Mesendoderm (in vitro differentiated cells): ENCODE data around the gene UNC119B.

ENCODE experiments used
- DNase-seq: peaks from one replicate; pipeline ENCODE4 v3.0.0; 2013
- H2AK5ac ChIP-seq: 2 replicates; pipeline ENCODE4 v1.6.1; 2013; ENCODE audit warnings: low read length, inconsistent platforms
- H2BK120ac ChIP-seq: 2 replicates; pipeline ENCODE4 v1.6.1; 2013; ENCODE audit warnings: low read depth, mild to moderate bottlenecking, low read length, moderate library complexity, mixed read lengths
- H2BK15ac ChIP-seq: replicated peaks from 2 replicates; pipeline ENCODE4 v1.6.1; 2013; ENCODE audit warnings: low read depth, mild to moderate bottlenecking, moderate library complexity
- H2BK5ac ChIP-seq: 2 replicates; pipeline ENCODE4 v1.6.1; 2013; ENCODE audit warnings: low read length, inconsistent platforms
- H3K18ac ChIP-seq: 2 replicates; pipeline ENCODE4 v1.6.1; 2013; ENCODE audit warnings: mild to moderate bottlenecking, low read length, mixed read lengths
- H3K23ac ChIP-seq: one replicate; pipeline ENCODE4 v1.6.1; 2013; ENCODE audit warnings: low read length
- H3K27ac ChIP-seq: 2 replicates; pipeline ENCODE4 v1.5.1; 2013; ENCODE audit warnings: low read depth, mild to moderate bottlenecking, inconsistent platforms, low read length, moderate library complexity
- H3K27me3 ChIP-seq: 2 replicates; pipeline ENCODE4 v1.6.1; 2013; ENCODE audit warnings: low read length, control low read depth, mild to moderate bottlenecking, inconsistent platforms; ENCODE audit not compliant: insufficient read depth, poor library complexity
- H3K36me3 ChIP-seq: 2 replicates; pipeline ENCODE4 v1.6.1; 2013; ENCODE audit warnings: low read length, inconsistent platforms; ENCODE audit not compliant: control insufficient read depth, insufficient read depth
- H3K4ac ChIP-seq: one replicate; pipeline ENCODE4 v1.6.1; 2013; ENCODE audit warnings: low read depth, mild to moderate bottlenecking, low read length, moderate library complexity
- H3K4me1 ChIP-seq: 2 replicates; pipeline ENCODE4 v1.6.1; 2013; ENCODE audit warnings: low read depth, low read length, inconsistent platforms; ENCODE audit not compliant: control insufficient read depth
- H3K4me2 ChIP-seq: 2 replicates; pipeline ENCODE4 v1.6.1; 2013; ENCODE audit warnings: low read length
- H3K4me3 ChIP-seq: 2 replicates; pipeline ENCODE4 v1.5.1; 2013; ENCODE audit warnings: mild to moderate bottlenecking, low read length
- H3K56ac ChIP-seq: one replicate; pipeline ENCODE4 v1.6.1; 2013; ENCODE audit warnings: low read length
- H3K79me1 ChIP-seq: 2 replicates; pipeline ENCODE4 v1.6.1; 2013; ENCODE audit warnings: low read length, inconsistent platforms
- H3K79me2 ChIP-seq: 2 replicates; pipeline ENCODE4 v1.6.1; 2013; ENCODE audit warnings: mild to moderate bottlenecking, low read length; ENCODE audit not compliant: control insufficient read depth, insufficient read depth
- H3K9ac ChIP-seq: 2 replicates; pipeline ENCODE4 v1.6.1; 2013; ENCODE audit warnings: low read length, inconsistent platforms
- H4K5ac ChIP-seq: one replicate; pipeline ENCODE4 v1.6.1; 2013; ENCODE audit warnings: low read length
- H4K8ac ChIP-seq: one replicate; pipeline ENCODE4 v1.6.1; 2013; ENCODE audit warnings: low read depth, mild to moderate bottlenecking, control low read depth, low read length, moderate library complexity
- WGBS: extraction: QIAGEN DNeasy Blood & Tissue Kit; methylation state at CpG from one replicate; pipeline ENCODE4 v1.1.7; 2013; ENCODE audit warnings: low lambda C conversion rate, missing lambda C conversion rate; ENCODE audit not compliant: insufficient coverage; ENCODE audit errors: extremely low coverage; 5-methylcytosine and 5-hydroxymethylcytosine counted together

The UNC119B gene

GRCh38 chr12:120698665-120699064 lies 11.6 kb upstream of the UNC119B start:
- H2AK5ac ChIP-seq = no peak overlapping the region
- no peak overlapping the region for H4K5ac ChIP-seq
- no peak overlapping the region for H3K27ac ChIP-seq
- H2BK15ac ChIP-seq = no peak overlapping the region
- no CpG with 5 or more reads among the region's 3 CpGs for WGBS
- no peak overlapping the region for H2BK120ac ChIP-seq
- H3K79me2 ChIP-seq = peaks cover 2% of the 10 kb centered on the region
- no peak overlapping the region for H3K56ac ChIP-seq
- peaks cover 6% of the 10 kb centered on the region for H3K79me1 ChIP-seq
- no peak overlapping the region for H3K18ac ChIP-seq
- H3K27me3 ChIP-seq = no peaks in the 10 kb centered on the region
- H3K4me2 ChIP-seq = no peak overlapping the region
- no peak overlapping the region for H3K23ac ChIP-seq
- H3K9ac ChIP-seq = no peak overlapping the region
- H4K8ac ChIP-seq = no peak overlapping the region
- no peak overlapping the region for H2BK5ac ChIP-seq
- no peak overlapping the region for H3K4me3 ChIP-seq
- no peak for DNase-seq
- H3K4ac ChIP-seq = no peak overlapping the region
- peaks cover 26% of the 10 kb centered on the region for H3K36me3 ChIP-seq
- H3K4me1 ChIP-seq = no peaks in the 10 kb centered on the region

DNA sequence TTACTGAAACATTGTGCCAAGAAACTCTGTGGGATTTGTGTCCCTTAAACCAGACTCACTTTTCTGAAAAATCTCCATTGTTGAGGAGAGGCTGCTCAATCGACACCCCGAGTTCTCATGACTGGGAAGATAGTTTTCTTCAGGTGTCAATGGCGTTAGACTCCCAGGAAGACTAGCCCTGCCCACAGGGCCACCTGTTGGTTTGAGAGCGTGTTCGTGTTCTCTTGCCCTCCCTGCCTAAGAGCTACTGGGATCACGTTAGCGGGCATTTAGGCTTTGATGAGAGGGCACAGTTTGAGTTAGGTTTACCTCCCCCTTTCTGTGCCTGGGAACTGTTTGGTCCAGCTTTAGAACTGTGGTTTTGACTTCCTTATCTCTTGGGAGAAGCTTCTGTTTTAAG lies 10.7 kb upstream of the UNC119B start:
- no peak overlapping the region for H3K18ac ChIP-seq
- no peak overlapping the region for H3K4me3 ChIP-seq
- no peak overlapping the region for H2BK15ac ChIP-seq
- no peaks in the 10 kb centered on the region for H3K27me3 ChIP-seq
- no peak overlapping the region for H2AK5ac ChIP-seq
- H3K4me1 ChIP-seq = no peaks in the 10 kb centered on the region
- H3K56ac ChIP-seq = no peak overlapping the region
- H3K23ac ChIP-seq = no peak overlapping the region
- H2BK120ac ChIP-seq = no peak overlapping the region
- H3K9ac ChIP-seq = no peak overlapping the region
- no peak for DNase-seq
- no peak overlapping the region for H3K27ac ChIP-seq
- H4K5ac ChIP-seq = no peak overlapping the region
- H3K4me2 ChIP-seq = no peak overlapping the region
- no peak overlapping the region for H2BK5ac ChIP-seq
- no peak overlapping the region for H4K8ac ChIP-seq
- H3K36me3 ChIP-seq = peaks cover 20% of the 10 kb centered on the region
- H3K4ac ChIP-seq = no peak overlapping the region
- H3K79me2 ChIP-seq = no peaks in the 10 kb centered on the region
- H3K79me1 ChIP-seq = peaks cover 1% of the 10 kb centered on the region
- WGBS = no CpG with 5 or more reads among the region's 7 CpGs

DNA sequence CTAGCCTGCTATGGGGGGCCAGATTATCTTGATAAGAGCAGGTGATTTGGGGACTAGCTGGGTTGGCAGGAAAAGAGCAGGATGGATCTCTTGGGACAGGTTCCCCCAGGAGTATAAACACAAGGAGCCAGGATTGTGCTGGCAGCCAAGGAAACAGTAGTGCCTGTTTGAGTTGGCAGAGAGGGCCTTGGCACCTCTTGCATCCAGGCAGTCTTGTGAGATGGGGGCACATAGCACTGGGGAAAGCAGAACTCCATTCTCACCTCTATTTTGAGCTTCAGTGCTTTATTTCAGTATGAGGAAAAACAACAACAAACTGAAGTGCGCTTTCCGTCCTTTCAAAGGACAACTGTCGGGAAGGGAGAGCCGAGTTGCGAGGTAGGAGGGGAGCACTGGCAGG lies 9.4 kb upstream of the UNC119B start:
- H3K4me2 ChIP-seq = no peak overlapping the region
- H2BK15ac ChIP-seq = no peak overlapping the region
- no peaks in the 10 kb centered on the region for H3K79me1 ChIP-seq
- H3K23ac ChIP-seq = no peak overlapping the region
- H2AK5ac ChIP-seq = no peak overlapping the region
- no peak for DNase-seq
- H3K36me3 ChIP-seq = peaks cover 17% of the 10 kb centered on the region
- no peak overlapping the region for H4K5ac ChIP-seq
- no peak overlapping the region for H3K56ac ChIP-seq
- H3K18ac ChIP-seq = no peak overlapping the region
- no peak overlapping the region for H3K9ac ChIP-seq
- H3K27me3 ChIP-seq = no peaks in the 10 kb centered on the region
- no peaks in the 10 kb centered on the region for H3K79me2 ChIP-seq
- no peak overlapping the region for H3K4ac ChIP-seq
- no peak overlapping the region for H2BK120ac ChIP-seq
- H4K8ac ChIP-seq = no peak overlapping the region
- H3K27ac ChIP-seq = no peak overlapping the region
- no peak overlapping the region for H2BK5ac ChIP-seq
- WGBS = no CpG with 5 or more reads among the region's 5 CpGs
- H3K4me1 ChIP-seq = no peaks in the 10 kb centered on the region
- no peak overlapping the region for H3K4me3 ChIP-seq

- Histone ChIP-seq H4K8ac (no peak overlapping the region), H2BK120ac (no peak overlapping the region), H3K4me2 (no peak overlapping the region), H3K4me3 (no peak overlapping the region), H2AK5ac (no peak overlapping the region), H3K4me1 (no peaks in the 10 kb centered on the region), H4K5ac (no peak overlapping the region), H3K27me3 (no peaks in the 10 kb centered on the region), H3K4ac (no peak overlapping the region), H3K9ac (no peak overlapping the region), H3K27ac (no peak overlapping the region), H3K56ac (no peak overlapping the region), H2BK15ac (no peak overlapping the region), H3K79me2 (no peaks in the 10 kb centered on the region), H2BK5ac (no peak overlapping the region), H3K18ac (no peak overlapping the region), H3K36me3 (peaks cover 12% of the 10 kb centered on the region), H3K79me1 (no peaks in the 10 kb centered on the region), H3K23ac (no peak overlapping the region)
- no CpG with 5 or more reads among the region's 1 CpG for WGBS
- DNase-seq = no peak
Observed at GRCh38 chr12:120702637-120703036, 7.6 kb upstream of the UNC119B start.

GRCh38 chr12:120703311-120703942 lies 6.8 kb upstream of the UNC119B start:
- Histone ChIP-seq H3K79me2 (no peaks in the 10 kb centered on the region), H3K9ac (no peak overlapping the region), H3K27me3 (no peaks in the 10 kb centered on the region), H4K8ac (no peak overlapping the region), H3K79me1 (no peaks in the 10 kb centered on the region), H3K18ac (no peak overlapping the region), H3K56ac (no peak overlapping the region), H4K5ac (no peak overlapping the region), H3K27ac (no peak overlapping the region), H2BK5ac (no peak overlapping the region), H3K23ac (no peak overlapping the region), H3K4me1 (no peaks in the 10 kb centered on the region), H2BK120ac (no peak overlapping the region), H2BK15ac (no peak overlapping the region), H3K4me3 (no peak overlapping the region), H3K36me3 (peaks cover 12% of the 10 kb centered on the region), H2AK5ac (no peak overlapping the region), H3K4ac (no peak overlapping the region), H3K4me2 (no peak overlapping the region)
- no CpG with 5 or more reads among the region's 11 CpGs for WGBS
- DNase-seq = no peak

- no peak overlapping the region for H3K4ac ChIP-seq
- H4K8ac ChIP-seq = no peak overlapping the region
- H2AK5ac ChIP-seq = no peak overlapping the region
- no peak overlapping the region for H3K18ac ChIP-seq
- H3K4me3 ChIP-seq = no peak overlapping the region
- H3K4me2 ChIP-seq = no peak overlapping the region
- no peak overlapping the region for H3K27ac ChIP-seq
- H3K23ac ChIP-seq = no peak overlapping the region
- no peak overlapping the region for H2BK120ac ChIP-seq
- H3K9ac ChIP-seq = no peak overlapping the region
- no peak for DNase-seq
- peaks cover 10% of the 10 kb centered on the region for H3K36me3 ChIP-seq
- no peak overlapping the region for H2BK15ac ChIP-seq
- no peaks in the 10 kb centered on the region for H3K27me3 ChIP-seq
- no peaks in the 10 kb centered on the region for H3K4me1 ChIP-seq
- H2BK5ac ChIP-seq = no peak overlapping the region
- no peak overlapping the region for H4K5ac ChIP-seq
- H3K79me2 ChIP-seq = no peaks in the 10 kb centered on the region
- no CpG with 5 or more reads among the region's 1 CpG for WGBS
- no peak overlapping the region for H3K56ac ChIP-seq
- H3K79me1 ChIP-seq = no peaks in the 10 kb centered on the region
Observed at GRCh38 chr12:120705618-120706017, 4.6 kb upstream of the UNC119B start.
